Measurements from ENCODE around the gene ZNF267.

DNA sequence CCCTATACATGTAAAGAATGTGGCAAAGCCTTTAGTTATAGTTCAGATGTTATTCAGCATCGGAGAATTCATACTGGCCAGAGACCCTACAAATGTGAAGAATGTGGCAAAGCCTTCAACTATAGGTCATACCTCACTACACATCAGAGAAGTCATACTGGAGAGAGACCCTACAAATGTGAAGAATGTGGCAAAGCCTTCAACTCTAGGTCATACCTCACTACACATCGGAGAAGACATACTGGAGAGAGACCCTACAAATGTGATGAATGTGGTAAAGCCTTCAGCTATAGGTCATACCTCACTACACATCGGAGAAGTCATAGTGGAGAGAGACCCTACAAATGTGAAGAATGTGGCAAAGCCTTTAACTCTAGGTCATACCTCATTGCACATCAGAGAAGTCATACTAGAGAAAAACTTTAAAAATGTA, 42.5 kb downstream of the ZNF267 start:
- TF ChIP-seq POLR2AphosphoS5 (IDR thresholded peaks at IDR 0.05; ENCODE audit: low read depth, low read length) (no peak), RAD21 (IDR thresholded peaks at IDR 0.05 in 1 of 2, conservative IDR thresholded peaks at IDR 0.05 in 1 of 2; ENCODE audit: low read depth in 2 of 2, low read length in 2 of 2) (no peak), FOSL1 (IDR thresholded peaks at IDR 0.05; ENCODE audit: insufficient read depth, low read depth, low read length) (no peak), EP300 (IDR thresholded peaks at IDR 0.05; ENCODE audit: borderline replicate concordance in 1 of 2, low read depth in 2 of 2, low read length in 2 of 2) (no peak), SIN3A (conservative IDR thresholded peaks at IDR 0.05 in 1 of 2, IDR thresholded peaks at IDR 0.05 in 1 of 2; ENCODE audit: low read depth in 1 of 2, low read length in 2 of 2) (no peak), SRF (IDR thresholded peaks at IDR 0.05; ENCODE audit: low read depth, low read length) (no peak)
- TF ChIP-seq, protein P1, sequence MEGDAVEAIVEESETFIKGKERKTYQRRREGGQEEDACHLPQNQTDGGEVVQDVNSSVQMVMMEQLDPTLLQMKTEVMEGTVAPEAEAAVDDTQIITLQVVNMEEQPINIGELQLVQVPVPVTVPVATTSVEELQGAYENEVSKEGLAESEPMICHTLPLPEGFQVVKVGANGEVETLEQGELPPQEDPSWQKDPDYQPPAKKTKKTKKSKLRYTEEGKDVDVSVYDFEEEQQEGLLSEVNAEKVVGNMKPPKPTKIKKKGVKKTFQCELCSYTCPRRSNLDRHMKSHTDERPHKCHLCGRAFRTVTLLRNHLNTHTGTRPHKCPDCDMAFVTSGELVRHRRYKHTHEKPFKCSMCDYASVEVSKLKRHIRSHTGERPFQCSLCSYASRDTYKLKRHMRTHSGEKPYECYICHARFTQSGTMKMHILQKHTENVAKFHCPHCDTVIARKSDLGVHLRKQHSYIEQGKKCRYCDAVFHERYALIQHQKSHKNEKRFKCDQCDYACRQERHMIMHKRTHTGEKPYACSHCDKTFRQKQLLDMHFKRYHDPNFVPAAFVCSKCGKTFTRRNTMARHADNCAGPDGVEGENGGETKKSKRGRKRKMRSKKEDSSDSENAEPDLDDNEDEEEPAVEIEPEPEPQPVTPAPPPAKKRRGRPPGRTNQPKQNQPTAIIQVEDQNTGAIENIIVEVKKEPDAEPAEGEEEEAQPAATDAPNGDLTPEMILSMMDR (IDR thresholded peaks at IDR 0.05; ENCODE audit: control extremely low read depth in 1 of 3, insufficient read depth in 1 of 3, low read depth in 1 of 3, low read length in 3 of 3), result no peak
- TF ChIP-seq, protein P2, sequence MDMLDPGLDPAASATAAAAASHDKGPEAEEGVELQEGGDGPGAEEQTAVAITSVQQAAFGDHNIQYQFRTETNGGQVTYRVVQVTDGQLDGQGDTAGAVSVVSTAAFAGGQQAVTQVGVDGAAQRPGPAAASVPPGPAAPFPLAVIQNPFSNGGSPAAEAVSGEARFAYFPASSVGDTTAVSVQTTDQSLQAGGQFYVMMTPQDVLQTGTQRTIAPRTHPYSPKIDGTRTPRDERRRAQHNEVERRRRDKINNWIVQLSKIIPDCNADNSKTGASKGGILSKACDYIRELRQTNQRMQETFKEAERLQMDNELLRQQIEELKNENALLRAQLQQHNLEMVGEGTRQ (IDR thresholded peaks at IDR 0.05; ENCODE audit: low read length), result no peak
